ENCODE data around the gene INO80E. TPM values are rescaled to one million over a fixed set of nuclear protein-coding genes. Genes with fewer than 3 reads are reported as not detected.

The INO80E gene, protein sequence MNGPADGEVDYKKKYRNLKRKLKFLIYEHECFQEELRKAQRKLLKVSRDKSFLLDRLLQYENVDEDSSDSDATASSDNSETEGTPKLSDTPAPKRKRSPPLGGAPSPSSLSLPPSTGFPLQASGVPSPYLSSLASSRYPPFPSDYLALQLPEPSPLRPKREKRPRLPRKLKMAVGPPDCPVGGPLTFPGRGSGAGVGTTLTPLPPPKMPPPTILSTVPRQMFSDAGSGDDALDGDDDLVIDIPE
- 43.9 and 46.6 TPM in 2 replicates for polyA plus RNA-seq (2012; rRNA removed)
- 45.0 and 50.1 TPM in 2 replicates for polyA plus RNA-seq (2012; cell fraction: cytosol; rRNA removed)
- 98.2 and 102 TPM in 2 replicates for polyA plus RNA-seq (2012; cell fraction: nucleus; rRNA removed)

DNA sequence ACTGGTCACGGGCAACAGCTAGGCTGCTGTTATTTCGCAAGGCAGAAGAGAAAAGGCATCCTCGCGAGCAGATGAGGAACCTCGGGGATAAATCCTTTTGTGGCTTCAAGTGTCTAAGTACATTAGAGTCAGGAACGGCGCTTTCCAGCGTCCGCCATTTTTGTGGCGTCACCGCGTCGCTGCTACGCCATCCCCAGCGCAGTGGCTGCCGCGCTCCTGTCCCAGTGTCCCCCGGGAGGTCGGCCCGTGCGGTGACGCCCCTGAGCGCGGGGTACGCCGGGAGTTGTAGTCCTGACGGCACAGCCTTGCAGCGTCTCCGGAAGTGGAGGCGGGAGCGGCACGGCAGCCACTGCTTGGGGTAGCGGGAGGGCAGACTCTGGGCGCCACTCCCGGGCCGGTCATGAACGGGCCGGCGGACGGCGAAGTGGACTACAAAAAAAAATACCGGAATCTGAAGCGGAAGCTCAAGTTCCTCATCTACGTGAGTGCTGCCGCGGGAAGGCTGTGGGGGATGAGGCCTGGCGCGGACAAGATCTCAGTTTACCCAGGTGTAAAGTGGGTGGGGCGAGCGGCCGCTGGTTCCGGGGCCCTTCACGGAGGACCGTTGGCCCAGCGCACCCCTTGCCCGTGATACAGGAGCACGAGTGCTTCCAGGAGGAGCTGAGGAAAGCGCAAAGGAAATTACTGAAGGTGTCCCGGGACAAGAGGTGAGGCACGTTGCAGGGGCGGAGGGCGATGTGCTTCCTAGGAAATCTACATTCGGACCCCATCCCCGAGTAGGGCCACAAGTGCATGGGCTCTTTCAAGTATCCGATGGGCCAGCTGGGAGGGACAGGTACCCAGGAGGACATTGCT, at the start of gene INO80E:
Gene INO80E (plus strand): TSS at position 331 of the 855 bp plus-strand sequence. CDS start 70 bp downstream, at position 401.
- WGBS (ENCODE audit: low lambda C conversion rate): under 1% methylated on average over 44 of the region's 65 CpGs
- Histone ChIP-seq H4K20me1 (ENCODE audit: insufficient read depth) (no peaks in the 10 kb centered on the region), H3K27ac (ENCODE audit: low read depth in 2 of 2, low read length in 1 of 2) (peak within 1 kb of the TSS; percentile 94), H3K9ac (peak within 1 kb of the TSS; percentile 90), H3K4me3 (ENCODE audit: low read depth in 2 of 2, low read length in 1 of 2) (peak within 1 kb of the TSS; percentile 87 to 92), H3F3A (replicated peaks; ENCODE audit: insufficient read depth) (peaks cover 10% of the 10 kb centered on the region), H3K36me3 (replicated peaks in 1 of 2; ENCODE audit: control insufficient read depth in 1 of 2, insufficient read depth in 2 of 2, low read length in 1 of 2) (peaks cover 5 to 30% of the 10 kb centered on the region in 2 experiments), H2AFZ (ENCODE audit: low read depth) (peak within 1 kb of the TSS; percentile 97), H3K9me3 (no peaks in the 10 kb centered on the region), H3K79me2 (ENCODE audit: insufficient read depth) (peaks cover 19% of the 10 kb centered on the region; the same call in 1 of the 2 replicates), H3K4me1 (ENCODE audit: control insufficient read depth in 1 of 2, insufficient read depth in 2 of 2, low read depth in 1 of 2, low read length in 1 of 2) (peaks cover 0 to 14% of the 10 kb centered on the region in 2 experiments; a peak in 1 of 4 replicates), H3K27me3 (ENCODE audit: insufficient read depth) (no peaks in the 10 kb centered on the region), H3K4me2 (peak within 1 kb of the TSS; percentile 99), H3K9me2 (no peaks in the 10 kb centered on the region)
- POLR2A ChIA-PET: interaction anchor here (0.8 to 1.3 kb wide), 5 partner anchors 10 to 98 kb away, joined by 3 to 4 read pairs (median 3); partner anchors contain the start of genes SEZ6L2 and TAOK2
- TF ChIP-seq, protein P1, sequence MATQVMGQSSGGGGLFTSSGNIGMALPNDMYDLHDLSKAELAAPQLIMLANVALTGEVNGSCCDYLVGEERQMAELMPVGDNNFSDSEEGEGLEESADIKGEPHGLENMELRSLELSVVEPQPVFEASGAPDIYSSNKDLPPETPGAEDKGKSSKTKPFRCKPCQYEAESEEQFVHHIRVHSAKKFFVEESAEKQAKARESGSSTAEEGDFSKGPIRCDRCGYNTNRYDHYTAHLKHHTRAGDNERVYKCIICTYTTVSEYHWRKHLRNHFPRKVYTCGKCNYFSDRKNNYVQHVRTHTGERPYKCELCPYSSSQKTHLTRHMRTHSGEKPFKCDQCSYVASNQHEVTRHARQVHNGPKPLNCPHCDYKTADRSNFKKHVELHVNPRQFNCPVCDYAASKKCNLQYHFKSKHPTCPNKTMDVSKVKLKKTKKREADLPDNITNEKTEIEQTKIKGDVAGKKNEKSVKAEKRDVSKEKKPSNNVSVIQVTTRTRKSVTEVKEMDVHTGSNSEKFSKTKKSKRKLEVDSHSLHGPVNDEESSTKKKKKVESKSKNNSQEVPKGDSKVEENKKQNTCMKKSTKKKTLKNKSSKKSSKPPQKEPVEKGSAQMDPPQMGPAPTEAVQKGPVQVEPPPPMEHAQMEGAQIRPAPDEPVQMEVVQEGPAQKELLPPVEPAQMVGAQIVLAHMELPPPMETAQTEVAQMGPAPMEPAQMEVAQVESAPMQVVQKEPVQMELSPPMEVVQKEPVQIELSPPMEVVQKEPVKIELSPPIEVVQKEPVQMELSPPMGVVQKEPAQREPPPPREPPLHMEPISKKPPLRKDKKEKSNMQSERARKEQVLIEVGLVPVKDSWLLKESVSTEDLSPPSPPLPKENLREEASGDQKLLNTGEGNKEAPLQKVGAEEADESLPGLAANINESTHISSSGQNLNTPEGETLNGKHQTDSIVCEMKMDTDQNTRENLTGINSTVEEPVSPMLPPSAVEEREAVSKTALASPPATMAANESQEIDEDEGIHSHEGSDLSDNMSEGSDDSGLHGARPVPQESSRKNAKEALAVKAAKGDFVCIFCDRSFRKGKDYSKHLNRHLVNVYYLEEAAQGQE (IDR thresholded peaks at IDR 0.05; ENCODE audit: low read depth, low read length): 0 out of 2 replicates have a peak, but pooled peaks have one; percentile 2
- TF ChIP-seq CHD2 (IDR thresholded peaks at IDR 0.05; ENCODE audit: low read length, partially characterized antibody): peak; percentile 65
- TF ChIP-seq GABPA (IDR thresholded peaks at IDR 0.05; ENCODE audit: low read depth): peak; percentile 75
- no peak for TF ChIP-seq TEAD4 (IDR thresholded peaks at IDR 0.05; ENCODE audit: borderline replicate concordance, insufficient read depth)
- peak; percentile 91 for TF ChIP-seq ELF1 (IDR thresholded peaks at IDR 0.05)
- TF ChIP-seq, protein P2, sequence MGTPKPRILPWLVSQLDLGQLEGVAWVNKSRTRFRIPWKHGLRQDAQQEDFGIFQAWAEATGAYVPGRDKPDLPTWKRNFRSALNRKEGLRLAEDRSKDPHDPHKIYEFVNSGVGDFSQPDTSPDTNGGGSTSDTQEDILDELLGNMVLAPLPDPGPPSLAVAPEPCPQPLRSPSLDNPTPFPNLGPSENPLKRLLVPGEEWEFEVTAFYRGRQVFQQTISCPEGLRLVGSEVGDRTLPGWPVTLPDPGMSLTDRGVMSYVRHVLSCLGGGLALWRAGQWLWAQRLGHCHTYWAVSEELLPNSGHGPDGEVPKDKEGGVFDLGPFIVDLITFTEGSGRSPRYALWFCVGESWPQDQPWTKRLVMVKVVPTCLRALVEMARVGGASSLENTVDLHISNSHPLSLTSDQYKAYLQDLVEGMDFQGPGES (IDR thresholded peaks at IDR 0.05; ENCODE audit: low read depth, low read length): no peak
- TF ChIP-seq RCOR1 (IDR thresholded peaks at IDR 0.05; ENCODE audit: low read length): peak; percentile 5; the same call in 1 of the 2 replicates
- peak; percentile 65 for TF ChIP-seq NRF1 (IDR thresholded peaks at IDR 0.05; ENCODE audit: low read depth, low read length)
- TF ChIP-seq YY1 (IDR thresholded peaks at IDR 0.05; ENCODE audit: low read depth): peak; percentile 93
- TF ChIP-seq TAF1 (IDR thresholded peaks at IDR 0.05; ENCODE audit: borderline replicate concordance, low read depth, low read length): peak; percentile 81; the same call in 1 of the 2 replicates
- peak; percentile 61 for TF ChIP-seq POLR2AphosphoS5 (IDR thresholded peaks at IDR 0.05; ENCODE audit: low read depth, low read length)
- peak; percentile 15; the same call in 1 of the 2 replicates for TF ChIP-seq MXI1 (IDR thresholded peaks at IDR 0.05; ENCODE audit: low read depth, low read length)
- TF ChIP-seq, protein P3, sequence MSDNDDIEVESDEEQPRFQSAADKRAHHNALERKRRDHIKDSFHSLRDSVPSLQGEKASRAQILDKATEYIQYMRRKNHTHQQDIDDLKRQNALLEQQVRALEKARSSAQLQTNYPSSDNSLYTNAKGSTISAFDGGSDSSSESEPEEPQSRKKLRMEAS (IDR thresholded peaks at IDR 0.05; ENCODE audit: low read depth): 0 out of 2 replicates have a peak, but pooled peaks have one; percentile 64
- TF ChIP-seq TCF12 (IDR thresholded peaks at IDR 0.05): 0 out of 2 replicates have a peak, but pooled peaks have one; percentile 4
- no peak for TF ChIP-seq SMC3 (IDR thresholded peaks at IDR 0.05; ENCODE audit: low read depth, low read length)
- peak; percentile 99 for DNase-seq
- CTCF ChIA-PET: interaction anchor here (0.8 to 2.8 kb wide), 5 partner anchors 10 to 206 kb away, joined by 4 to 11 read pairs (median 4); partner anchors contain the start of genes DOC2A, KIF22 and TLCD3B

Measured in SK-N-SH (cell line).